Measurements from ENCODE around the gene KRTAP13-1. TPM values are rescaled to one million over a fixed set of nuclear protein-coding genes. Genes with fewer than 3 reads are reported as not detected.

The KRTAP13-1 gene, protein sequence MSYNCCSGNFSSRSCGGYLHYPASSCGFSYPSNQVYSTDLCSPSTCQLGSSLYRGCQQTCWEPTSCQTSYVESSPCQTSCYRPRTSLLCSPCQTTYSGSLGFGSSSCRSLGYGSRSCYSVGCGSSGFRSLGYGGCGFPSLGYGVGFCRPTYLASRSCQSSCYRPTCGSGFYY
- total RNA-seq (2021; fragmentation: NEBNext Ultra II Directional; extraction: Animal tissue kit (Norgen Biotek cat#: 25700)) (not detected in 2 replicates), polyA plus RNA-seq (2011; rRNA removed) (not detected in 2 replicates), polyA minus RNA-seq (2011; rRNA and poly(A)+ RNA removed) (not detected in 2 replicates)
- polyA plus RNA-seq (2011; cell fraction: cytosol; rRNA removed) = not detected
- polyA plus RNA-seq (2011; cell fraction: nucleus; rRNA removed) = not detected
- not detected in 4 replicates for polyA plus RNA-seq (2012, experiment 1 of 2)
- not detected for polyA plus RNA-seq (2012, experiment 2 of 2)
- polyA plus RNA-seq (2013, experiment 1 of 2) = not detected
- polyA plus RNA-seq (2013, experiment 2 of 2) = not detected
- polyA minus RNA-seq (2011; cell fraction: cytosol; rRNA and poly(A)+ RNA removed) = not detected
- polyA minus RNA-seq (2011; cell fraction: nucleus; rRNA and poly(A)+ RNA removed) = not detected
- long read RNA-seq, experiment 1 = 0 reads
- long read RNA-seq, experiment 2 = 0 reads

- FAIRE-seq = no peak
- CTCF ChIA-PET (ENCODE audit: partially characterized antibody) = no interaction called here
- WGBS, 2 experiments (ENCODE audit: extremely low coverage in 1 of 2, insufficient coverage in 1 of 2, insufficient read length in 1 of 2, insufficient replicate concordance in 2 of 2, low coverage in 1 of 2, low lambda C conversion rate in 2 of 2, missing lambda C conversion rate in 1 of 2) = 88% methylated on average over 4 of the region's 4 CpGs; no CpG with 5 or more reads in 1 of the 2 experiments
- no peak for DNase-seq (ENCODE audit: low read depth in 1 of 2, low spot score in 2 of 2)
- no peak within 1 kb of the TSS for H3K18ac ChIP-seq (ENCODE audit: extremely low read depth, low read length)
- H4K5ac ChIP-seq (ENCODE audit: insufficient read length, low read depth, low read length) = no peak within 1 kb of the TSS
- no peaks in the 10 kb centered on the region; a peak in 1 of 4 replicates for H3K9me3 ChIP-seq (ENCODE audit: insufficient read depth in 2 of 2, low read depth in 1 of 2, low read length in 1 of 2)
- H3K79me1 ChIP-seq (ENCODE audit: low read depth, low read length) = no peaks in the 10 kb centered on the region
- no peaks in the 10 kb centered on the region for H4K20me1 ChIP-seq (replicated peaks in 1 of 2; ENCODE audit: control insufficient read depth in 1 of 2, insufficient read depth in 2 of 2, low read length in 2 of 2)
- no peak within 1 kb of the TSS for H2BK20ac ChIP-seq (ENCODE audit: low read length)
- H3K27me3 ChIP-seq (replicated peaks in 1 of 4; ENCODE audit: control insufficient read depth in 3 of 4, extremely low read depth in 1 of 4, insufficient read depth in 3 of 4, low read length in 3 of 4) = no peaks in the 10 kb centered on the region
- no peak within 1 kb of the TSS for H3K56ac ChIP-seq (replicated peaks; ENCODE audit: insufficient read length, low read depth, low read length)
- TF ChIP-seq SP2 (IDR thresholded peaks at IDR 0.05; ENCODE audit: low read length) (no peak), ASH2L (IDR thresholded peaks at IDR 0.05; ENCODE audit: low read length) (no peak), KDM5A (IDR thresholded peaks at IDR 0.05; ENCODE audit: low read length) (no peak), POU5F1 (IDR thresholded peaks at IDR 0.05; ENCODE audit: low read depth, low read length) (no peak), CBX5 (IDR thresholded peaks at IDR 0.05; ENCODE audit: low read depth, low read length) (no peak), YY1 (IDR thresholded peaks at IDR 0.05; ENCODE audit: low read depth, low read length) (no peak)
- no peak within 1 kb of the TSS for H2BK120ac ChIP-seq (replicated peaks; ENCODE audit: low read depth, low read length)
- H2BK12ac ChIP-seq (ENCODE audit: low read depth, low read length) = no peak within 1 kb of the TSS
- H3K23me2 ChIP-seq (ENCODE audit: low read depth, low read length) = no peaks in the 10 kb centered on the region
- H3K4me2 ChIP-seq (ENCODE audit: insufficient read depth in 1 of 2, low read depth in 2 of 2, low read length in 2 of 2) = no peak within 1 kb of the TSS
- no peak within 1 kb of the TSS for H3K9ac ChIP-seq (replicated peaks in 1 of 4; ENCODE audit: extremely low read depth in 1 of 4, low read depth in 3 of 4, low read length in 3 of 4)
- no peak within 1 kb of the TSS for H3K27ac ChIP-seq (ENCODE audit: low read depth, low read length)
- H3K14ac ChIP-seq (ENCODE audit: insufficient read length) = no peak within 1 kb of the TSS
- no peak within 1 kb of the TSS for H4K8ac ChIP-seq (ENCODE audit: extremely low read depth, insufficient read depth, low read length)
- H3K36me3 ChIP-seq (ENCODE audit: control insufficient read depth in 2 of 4, insufficient read depth in 4 of 4, low read length in 3 of 4) = no peaks in the 10 kb centered on the region
- no peak within 1 kb of the TSS for H2AFZ ChIP-seq (ENCODE audit: low read length)
- H4K91ac ChIP-seq (replicated peaks; ENCODE audit: insufficient read length, low read length) = no peak within 1 kb of the TSS
- H3K4ac ChIP-seq (replicated peaks; ENCODE audit: insufficient read length, low read depth, low read length) = no peak within 1 kb of the TSS
- H3K4me3 ChIP-seq (ENCODE audit: extremely low read depth in 1 of 4, insufficient read depth in 2 of 4, low read depth in 3 of 4, low read length in 4 of 4) = no peak within 1 kb of the TSS
- no peak within 1 kb of the TSS for H2BK15ac ChIP-seq (ENCODE audit: low read length)
- H3K79me2 ChIP-seq (ENCODE audit: control insufficient read depth in 1 of 2, insufficient read depth in 2 of 2, low read length in 2 of 2) = no peaks in the 10 kb centered on the region
- no peak within 1 kb of the TSS for H2AK5ac ChIP-seq (ENCODE audit: low read depth, low read length)
- no peak within 1 kb of the TSS for H2BK5ac ChIP-seq (ENCODE audit: low read depth, low read length)
- H3K4me1 ChIP-seq (replicated peaks in 1 of 4; ENCODE audit: control insufficient read depth in 3 of 4, insufficient read depth in 4 of 4, low read length in 3 of 4) = no peaks in the 10 kb centered on the region
- no peak within 1 kb of the TSS for H3K23ac ChIP-seq (ENCODE audit: insufficient read length)
- POLR2A ChIA-PET (ENCODE audit: partially characterized antibody) = no interaction called here
Measured at GRCh38 chr21:30395731-30396130, at the start of gene KRTAP13-1. KRTAP13-1 (plus strand) TSS chr21:30396031; CDS start chr21:30396087, 56 bp downstream.
